Esophagus squamous epithelium (tissue), 5 donors: ENCODE data around the gene LCMT1. TPM values are rescaled to one million over a fixed set of nuclear protein-coding genes. Genes with fewer than 3 reads are reported as not detected.

Experiments
- DNase-seq: peaks from one replicate; lab custom pipeline; 2025; lab: John Stamatoyannopoulos, UW
- H3K27ac ChIP-seq, 4 donors: fragments of 200-600 bp; sonication (generic); one replicate each; pipeline ENCODE4 v1.5.1; 2016 to 2019; ENCODE audit warnings: mild to moderate bottlenecking in 1 of 4
- H3K27me3 ChIP-seq, 4 donors: fragments of 200-600 bp; sonication (generic); 1 replicate in 3 of 4; 2 replicates in 1 of 4; pipeline versions ENCODE4 v1.5.1 to v1.6.0; 2017 to 2021; ENCODE audit warnings: antibody characterized with exemption in 1 of 4
- H3K36me3 ChIP-seq, 3 donors: fragments of 200-600 bp; sonication (generic); one replicate each; pipeline ENCODE4 v1.5.1; 2016 to 2019
- H3K4me1 ChIP-seq, 3 donors: fragments of 200-600 bp; sonication (generic); one replicate each; pipeline ENCODE4 v1.5.1; 2017 to 2019
- H3K4me3 ChIP-seq, 4 donors: fragments of 200-600 bp; sonication (generic); 1 replicate in 3 of 4; 2 replicates in 1 of 4; pipeline ENCODE4 v1.5.1; 2016 to 2019; ENCODE audit warnings: mild to moderate bottlenecking in 2 of 4, moderate library complexity in 1 of 4
- H3K9me3 ChIP-seq, 3 donors: fragments of 200-600 bp; sonication (generic); one replicate each; pipeline ENCODE4 v1.5.1; 2016 to 2019
- CTCF ChIP-seq, 6 experiments: fragments of 450-650 bp in 4 of 6; fragments of 200-600 bp in 2 of 6; sonication (generic) in 2 of 6; IDR thresholded peaks; one replicate each; pipeline ENCODE4 v1.5.1; 2016 to 2019; ENCODE audit warnings: antibody characterized with exemption in 6 of 6, mild to moderate bottlenecking in 4 of 6, moderate library complexity in 4 of 6
- POLR2A ChIP-seq, 4 donors: fragments of 450-650 bp; IDR thresholded peaks; one replicate each; pipeline ENCODE4 v1.6.1; 2017; ENCODE audit warnings: antibody characterized with exemption in 4 of 4, mild to moderate bottlenecking in 4 of 4, moderate library complexity in 3 of 4
- WGBS, 2 donors: methylation state at CpG; one replicate each; pipeline ENCODE4 v1.1.5; 2018; 5-methylcytosine and 5-hydroxymethylcytosine counted together
- intact Hi-C: fragments of 100-400 bp; cut with DNase I; formaldehyde crosslinking; loops from one replicate; pipeline ENCODE4 v1.15.0; 2022
- small RNA-seq, 4 donors: library from RNA; depleted of rRNA; stranded (forward); fragments of <200 nt; gene quantifications; one replicate each; pipeline ENCODE3, GENCODE V24; 2016
- total RNA-seq, 4 donors: library from RNA; depleted of rRNA; stranded (reverse); fragments of >200 nt; gene quantifications; one replicate each; pipeline ENCODE4 v1.1.0, GENCODE V29; 2016
- donor health status: DM: yes; HTN: yes; CAD: no.

LCMT1 gene
- total RNA-seq, 4 donors from 2014 or later, result 20.4 to 35.5 (median 22.6) TPM

- Histone ChIP-seq H3K4me1 (peaks cover 0 to 7% (median 0%) of the 10 kb centered on the region in 3 donors), H3K4me3 (no peak overlapping the region), H3K9me3 (no peaks in the 10 kb centered on the region), H3K36me3 (no peaks in the 10 kb centered on the region), H3K27me3 (no peaks in the 10 kb centered on the region), H3K27ac (no peak overlapping the region)
- intact Hi-C loops, result no loop called here
- no peak for TF ChIP-seq POLR2A (IDR thresholded peaks at IDR 0.05)
- no peak for TF ChIP-seq CTCF (IDR thresholded peaks at IDR 0.05)
- WGBS, 2 donors, result 84 to 86% methylated on average over 1 to 4 of the region's 6 CpGs
- DNase-seq, result no peak
These were observed 112.4 kb downstream of the LCMT1 start for GRCh38 chr16:25223964-25224363.

- H3K4me1 ChIP-seq, result peaks cover 0 to 7% (median 0%) of the 10 kb centered on the region in 3 donors
- whole genome bisulfite sequencing, 2 donors, result 71 to 80% methylated on average over 7 of the region's 7 CpGs
- no peak for DNase-seq
- intact Hi-C loops, result loop anchor here (5.0 kb wide), 1 partner anchor 168 kb away; no protein-coding TSS in a partner anchor
- no peak overlapping the region for H3K4me3 ChIP-seq
- no peak for TF ChIP-seq CTCF (IDR thresholded peaks at IDR 0.05)
- H3K27me3 ChIP-seq, result no peaks in the 10 kb centered on the region
- no peaks in the 10 kb centered on the region for H3K9me3 ChIP-seq
- no peak overlapping the region for H3K27ac ChIP-seq
- H3K36me3 ChIP-seq, result no peaks in the 10 kb centered on the region
These were observed 113.3 kb downstream of the LCMT1 start for GRCh38 chr16:25224731-25225319.

Small RNA genes lying within 50 kb of the gene (small RNA-seq; reads per million reads assigned to genes)
- 0 reads per million in 4 donors for gene RN7SL557P

Other genes starting within 250 kb of the LCMT1 start
- gene ARHGAP17, start 96.4 kb upstream of the LCMT1 start, total RNA-seq, result 10 to 100 TPM; 36.2 to 48.1 (median 43.2) TPM
- gene AQP8, start 105.2 kb downstream of the LCMT1 start, total RNA-seq, result not detected
- 1 to 10 TPM; 1.3 to 2.3 (median 2.1) TPM for gene ZKSCAN2, start 146.1 kb downstream of the LCMT1 start, total RNA-seq